ENCODE results near the gene TMEM52.

- TF ChIP-seq, protein P1, sequence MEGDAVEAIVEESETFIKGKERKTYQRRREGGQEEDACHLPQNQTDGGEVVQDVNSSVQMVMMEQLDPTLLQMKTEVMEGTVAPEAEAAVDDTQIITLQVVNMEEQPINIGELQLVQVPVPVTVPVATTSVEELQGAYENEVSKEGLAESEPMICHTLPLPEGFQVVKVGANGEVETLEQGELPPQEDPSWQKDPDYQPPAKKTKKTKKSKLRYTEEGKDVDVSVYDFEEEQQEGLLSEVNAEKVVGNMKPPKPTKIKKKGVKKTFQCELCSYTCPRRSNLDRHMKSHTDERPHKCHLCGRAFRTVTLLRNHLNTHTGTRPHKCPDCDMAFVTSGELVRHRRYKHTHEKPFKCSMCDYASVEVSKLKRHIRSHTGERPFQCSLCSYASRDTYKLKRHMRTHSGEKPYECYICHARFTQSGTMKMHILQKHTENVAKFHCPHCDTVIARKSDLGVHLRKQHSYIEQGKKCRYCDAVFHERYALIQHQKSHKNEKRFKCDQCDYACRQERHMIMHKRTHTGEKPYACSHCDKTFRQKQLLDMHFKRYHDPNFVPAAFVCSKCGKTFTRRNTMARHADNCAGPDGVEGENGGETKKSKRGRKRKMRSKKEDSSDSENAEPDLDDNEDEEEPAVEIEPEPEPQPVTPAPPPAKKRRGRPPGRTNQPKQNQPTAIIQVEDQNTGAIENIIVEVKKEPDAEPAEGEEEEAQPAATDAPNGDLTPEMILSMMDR (IDR thresholded peaks at IDR 0.05) = no peak
- TF ChIP-seq POLR2A (IDR thresholded peaks at IDR 0.05) (no peak), EP300 (IDR thresholded peaks at IDR 0.05) (no peak)
These were observed 36.6 kb upstream of the TMEM52 start for GRCh38 chr1:1955621-1956094.
